GM12873 (cell line): ENCODE data around the gene UGT1A4.

Source experiments
- CTCF ChIP-seq: IDR thresholded peaks from 2 replicates; pipeline ENCODE4 v1.5.1; 2012; ENCODE audit warnings: low read depth, mild to moderate bottlenecking, moderate library complexity, low read length, control low read depth; ENCODE audit not compliant: insufficient read depth; ENCODE audit errors: missing control alignments

UGT1A4 gene

GRCh38 chr2:233745073-233745755 lies 26.7 kb downstream of the UGT1A4 start:
- no peak for TF ChIP-seq CTCF

- no peak for TF ChIP-seq CTCF
Observed at GRCh38 chr2:233746475-233747282, 28.1 kb downstream of the UGT1A4 start.

- TF ChIP-seq CTCF = no peak
Observed at GRCh38 chr2:233747283-233747544, 28.7 kb downstream of the UGT1A4 start.

- no peak for TF ChIP-seq CTCF
Observed at GRCh38 chr2:233754872-233755611, 36.5 kb downstream of the UGT1A4 start.

- no peak for TF ChIP-seq CTCF
Observed at GRCh38 chr2:233756429-233757081, 38.0 kb downstream of the UGT1A4 start.

GRCh38 chr2:233758141-233758540 lies 39.6 kb downstream of the UGT1A4 start:
- no peak for TF ChIP-seq CTCF

GRCh38 chr2:233758849-233759248 lies 40.3 kb downstream of the UGT1A4 start:
- no peak for TF ChIP-seq CTCF
